HCT116 (cell line): ENCODE measurements around the gene CBX8. TPM values are rescaled to one million over a fixed set of nuclear protein-coding genes. Genes with fewer than 3 reads are reported as not detected.

Experiments used
- ATAC-seq: fragments of 200-7000 bp; cut with Tn5 transposase; 2 replicates; pipeline ENCODE4 v1.9.1; 2020; ENCODE audit warnings: mild to moderate bottlenecking, moderate library complexity
- BruUV-seq: library from RNA; stranded (reverse); fragments of 400-500 nt; replicated peaks from 2 replicates; lab custom pipeline; 2021; lab: Mats Ljungman, UMichigan
- CTCF ChIA-PET: fragments of 300-600 bp; sonication (Branson Sonifier 250); formaldehyde crosslinking; loops from one replicate; lab custom pipeline; 2021; ENCODE audit warnings: antibody characterized with exemption; lab: Charles Lee
- POLR2A ChIA-PET: fragments of 300-600, 350-600 bp; sonication (Branson Sonifier 250); formaldehyde crosslinking; loops from one replicate; lab custom pipeline; 2021; ENCODE audit warnings: antibody characterized with exemption; lab: Charles Lee
- RAD21 ChIA-PET, 2 experiments: fragments of 300-600 bp; sonication (Branson Sonifier 250); formaldehyde crosslinking; loops; one replicate each; lab custom pipeline; 2023; ENCODE audit warnings: low total read pairs in 2 of 2; ENCODE audit not compliant: uncharacterized antibody in 2 of 2, unreplicated experiment in 2 of 2, low non-redundant PET in 1 of 2; lab: Charles Lee
- DNase-seq: peaks from one replicate; pipeline ENCODE4 v3.0.0-alpha.2; 2010; ENCODE audit warnings: low read depth, low spot score
- H2AFZ ChIP-seq: fragments of 200-600 bp; shearing (Covaris generic), sonication (generic); 2 replicates; pipeline ENCODE4 v1.6.1; 2017; ENCODE audit warnings: low read depth, mixed run types, mixed read lengths, antibody characterized with exemption, low read length; ENCODE audit not compliant: poor library complexity, severe bottlenecking
- H3K27ac ChIP-seq: 2 replicates; pipeline ENCODE4 v1.5.1; 2012; ENCODE audit warnings: low read depth, low read length
- H3K27me3 ChIP-seq: fragments of 200-600 bp; sonication (generic); 2 replicates; pipeline ENCODE4 v1.6.1; 2016; ENCODE audit warnings: mixed run types, low read length, mixed read lengths; ENCODE audit not compliant: insufficient read depth
- H3K36me3 ChIP-seq, 2 experiments: fragments of 200-500 bp in 1 of 2; fragments of 200-600 bp in 1 of 2; sonication (Bioruptor generic) in 1 of 2; sonication (generic) in 1 of 2; 2 replicates each; pipeline versions ENCODE4 v1.5.1 to v1.6.1; 2014 to 2016; ENCODE audit warnings: low read length in 2 of 2, inconsistent platforms in 1 of 2, mixed read lengths in 1 of 2, mixed run types in 1 of 2; ENCODE audit not compliant: insufficient read depth in 2 of 2, control insufficient read depth in 1 of 2
- H3K4me1 ChIP-seq, 2 experiments: fragments of 200-600 bp in 1 of 2; sonication (generic) in 1 of 2; 2 replicates each; pipeline versions ENCODE4 v1.5.1 to v1.6.1; 2012 to 2017; ENCODE audit warnings: low read length in 2 of 2, inconsistent platforms in 1 of 2, mild to moderate bottlenecking in 1 of 2, mixed read lengths in 1 of 2, mixed run types in 1 of 2, moderate library complexity in 1 of 2; ENCODE audit not compliant: insufficient read depth in 2 of 2, control insufficient read depth in 1 of 2
- H3K4me2 ChIP-seq: fragments of 200-600 bp; sonication (generic); 2 replicates; pipeline ENCODE4 v1.6.1; 2017; ENCODE audit warnings: mixed run types, low read length, mixed read lengths
- H3K4me3 ChIP-seq, 2 experiments: fragments of 200-600 bp in 1 of 2; sonication (generic) in 1 of 2; replicated peaks in 1 of 2; 2 replicates each; pipeline ENCODE4 v1.5.1; 2011 to 2016; ENCODE audit warnings: low read length in 2 of 2, control low read depth in 1 of 2, low read depth in 1 of 2, mild to moderate bottlenecking in 1 of 2, mixed read lengths in 1 of 2, mixed run types in 1 of 2
- H3K79me2 ChIP-seq: fragments of 200-600 bp; sonication (generic); 2 replicates; pipeline ENCODE4 v1.6.1; 2017; ENCODE audit warnings: mild to moderate bottlenecking, mixed run types, low read length, moderate library complexity, mixed read lengths; ENCODE audit not compliant: insufficient read depth
- H3K9ac ChIP-seq: fragments of 200-600 bp; sonication (generic); 2 replicates; pipeline ENCODE4 v1.6.1; 2016; ENCODE audit warnings: low read length, mixed read lengths
- H3K9me2 ChIP-seq: fragments of 200-600 bp; sonication (generic), shearing (Covaris generic); 2 replicates; pipeline ENCODE4 v1.6.1; 2017; ENCODE audit warnings: mixed run types, mild to moderate bottlenecking, moderate library complexity; ENCODE audit not compliant: insufficient read depth
- H3K9me3 ChIP-seq, 2 experiments: fragments of 200-500 bp in 1 of 2; fragments of 200-600 bp in 1 of 2; sonication (Bioruptor generic) in 1 of 2; sonication (generic) in 1 of 2; 2 replicates each; pipeline ENCODE4 v1.6.1; 2014 to 2017; ENCODE audit warnings: low read length in 2 of 2, mixed read lengths in 2 of 2, inconsistent platforms in 1 of 2, low read depth in 1 of 2, mild to moderate bottlenecking in 1 of 2, mixed run types in 1 of 2, moderate library complexity in 1 of 2; ENCODE audit not compliant: control insufficient read depth in 1 of 2, insufficient read depth in 1 of 2
- H4K20me1 ChIP-seq: fragments of 200-600 bp; sonication (generic), shearing (Covaris generic); 2 replicates; pipeline ENCODE4 v1.6.1; 2017; ENCODE audit warnings: mixed run types, mild to moderate bottlenecking, moderate library complexity; ENCODE audit not compliant: insufficient read depth
- CEBPB ChIP-seq: IDR thresholded peaks from 2 replicates; pipeline ENCODE4 v1.6.1; 2012; ENCODE audit warnings: low read depth
- EGR1 ChIP-seq: IDR thresholded peaks from 2 replicates; pipeline ENCODE4 v1.6.1; 2012; ENCODE audit warnings: low read depth
- ELF1 ChIP-seq: IDR thresholded peaks from 2 replicates; pipeline ENCODE4 v1.6.1; 2012; ENCODE audit warnings: low read depth, borderline replicate concordance
- FOSL1 ChIP-seq: IDR thresholded peaks from 2 replicates; pipeline ENCODE4 v1.6.1; 2012; ENCODE audit warnings: low read depth
- POLR2A ChIP-seq: IDR thresholded peaks from 2 replicates; pipeline ENCODE4 v1.7.0; 2011; ENCODE audit warnings: borderline replicate concordance; ENCODE audit not compliant: insufficient read depth, insufficient read length; ENCODE audit errors: extremely low read depth
- POLR2AphosphoS5 ChIP-seq: IDR thresholded peaks from 2 replicates; pipeline ENCODE4 v1.6.1; 2011; ENCODE audit warnings: mild to moderate bottlenecking, low read depth, low read length, moderate library complexity
- SP1 ChIP-seq: IDR thresholded peaks from 2 replicates; pipeline ENCODE4 v1.6.1; 2012; ENCODE audit warnings: low read depth
- SRF ChIP-seq: IDR thresholded peaks from 2 replicates; pipeline ENCODE4 v1.6.1; 2012; ENCODE audit warnings: low read depth
- YY1 ChIP-seq: IDR thresholded peaks from 2 replicates; pipeline ENCODE4 v1.6.1; 2011; ENCODE audit warnings: low read length, low read depth, moderate library complexity, mild to moderate bottlenecking; ENCODE audit not compliant: insufficient replicate concordance; ENCODE audit errors: extremely low read depth
- ZFX ChIP-seq: fragments of 450-650 bp; IDR thresholded peaks from 2 replicates; pipeline ENCODE4 v1.6.1; 2017
- ZNF274 ChIP-seq: fragments of 200-500 bp; sonication (Bioruptor generic); IDR thresholded peaks from 2 replicates; pipeline ENCODE4 v1.6.1; 2014; ENCODE audit warnings: mild to moderate bottlenecking, low read depth, low read length, inconsistent platforms
- intact Hi-C: fragments of 100-400 bp; cut with micrococcal nuclease; formaldehyde crosslinking; loops from 2 replicates; pipeline ENCODE4 v1.10.0; 2022
- total RNA-seq: library from RNA; stranded (reverse); gene quantifications from one replicate; pipeline ENCODE4 v1.2.1, GENCODE V29; 2021; ENCODE audit not compliant: unreplicated experiment
- TF ChIP-seq, protein P1 (sequence below), 3 experiments: fragments of 200-600 bp in 1 of 3; sonication (generic) in 1 of 3; IDR thresholded peaks in 2 of 3; conservative IDR thresholded peaks in 1 of 3; 2 replicates each; pipeline ENCODE4 v1.5.1; 2012 to 2017; ENCODE audit warnings: low read depth in 2 of 3, low read length in 2 of 3, antibody characterized with exemption in 1 of 3, borderline replicate concordance in 1 of 3, control low read depth in 1 of 3, mild to moderate bottlenecking in 1 of 3, mixed read lengths in 1 of 3, mixed run types in 1 of 3, moderate library complexity in 1 of 3; ENCODE audit not compliant: insufficient read depth in 1 of 3
- TF ChIP-seq, protein P2 (sequence below): IDR thresholded peaks from 2 replicates; pipeline ENCODE4 v1.6.1; 2011; ENCODE audit warnings: mild to moderate bottlenecking, low read length, moderate library complexity; ENCODE audit not compliant: insufficient replicate concordance; ENCODE audit errors: extremely low read depth
- TF ChIP-seq, protein P3 (sequence below): IDR thresholded peaks from 2 replicates; pipeline ENCODE4 v1.6.1; 2012
- TF ChIP-seq, protein P4 (sequence below): IDR thresholded peaks from 2 replicates; pipeline ENCODE4 v1.6.1; 2012

CBX8 gene
- total RNA-seq, 1 experiment from 2014 or later: 29.0 TPM

DNA sequence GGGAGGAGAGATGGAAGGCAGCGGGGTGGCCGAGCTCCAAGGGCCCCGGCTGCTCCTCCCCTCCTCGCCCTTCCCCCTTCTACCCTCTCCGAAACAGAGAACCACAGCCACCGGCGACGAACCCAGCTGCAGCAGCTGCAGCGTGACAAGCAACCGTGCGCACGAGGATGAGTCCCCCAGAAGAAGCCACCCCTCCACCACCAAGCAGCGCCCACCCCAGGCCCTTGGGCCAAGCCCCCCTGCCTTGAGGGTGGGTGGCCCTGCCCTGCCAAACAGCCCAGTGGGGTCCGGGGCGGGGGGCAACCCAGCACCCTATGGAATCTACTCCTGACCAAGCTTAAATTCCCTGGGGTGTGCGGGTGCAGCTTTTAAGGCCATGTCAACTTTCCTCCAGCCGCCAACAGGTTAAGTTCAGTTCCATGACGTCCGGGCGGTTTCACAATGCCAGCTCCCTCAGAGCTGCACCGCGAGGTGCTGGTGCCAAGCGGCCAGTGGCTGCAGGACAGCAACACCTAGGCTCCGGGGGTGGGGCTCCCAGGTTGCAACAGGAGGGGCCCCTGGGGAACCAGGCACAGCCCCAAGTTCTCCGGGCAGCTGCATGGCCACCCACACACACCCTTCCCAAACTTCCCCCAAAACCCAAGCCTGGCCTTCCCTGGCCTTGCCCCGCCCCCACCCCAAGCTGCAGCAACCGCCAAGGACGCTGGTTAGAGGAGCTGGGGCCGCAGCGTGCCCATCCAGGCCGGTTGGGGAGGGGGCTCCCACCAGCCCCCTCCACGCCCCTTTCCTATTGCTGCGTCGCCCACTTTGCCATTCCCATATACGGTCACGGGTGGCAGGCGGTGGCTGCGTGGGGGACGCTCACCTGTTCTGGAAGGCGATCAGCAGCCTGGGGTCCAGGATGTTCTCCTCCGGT is 40.4 kb upstream of the CBX8 start (continued):
- TF ChIP-seq, protein P1, sequence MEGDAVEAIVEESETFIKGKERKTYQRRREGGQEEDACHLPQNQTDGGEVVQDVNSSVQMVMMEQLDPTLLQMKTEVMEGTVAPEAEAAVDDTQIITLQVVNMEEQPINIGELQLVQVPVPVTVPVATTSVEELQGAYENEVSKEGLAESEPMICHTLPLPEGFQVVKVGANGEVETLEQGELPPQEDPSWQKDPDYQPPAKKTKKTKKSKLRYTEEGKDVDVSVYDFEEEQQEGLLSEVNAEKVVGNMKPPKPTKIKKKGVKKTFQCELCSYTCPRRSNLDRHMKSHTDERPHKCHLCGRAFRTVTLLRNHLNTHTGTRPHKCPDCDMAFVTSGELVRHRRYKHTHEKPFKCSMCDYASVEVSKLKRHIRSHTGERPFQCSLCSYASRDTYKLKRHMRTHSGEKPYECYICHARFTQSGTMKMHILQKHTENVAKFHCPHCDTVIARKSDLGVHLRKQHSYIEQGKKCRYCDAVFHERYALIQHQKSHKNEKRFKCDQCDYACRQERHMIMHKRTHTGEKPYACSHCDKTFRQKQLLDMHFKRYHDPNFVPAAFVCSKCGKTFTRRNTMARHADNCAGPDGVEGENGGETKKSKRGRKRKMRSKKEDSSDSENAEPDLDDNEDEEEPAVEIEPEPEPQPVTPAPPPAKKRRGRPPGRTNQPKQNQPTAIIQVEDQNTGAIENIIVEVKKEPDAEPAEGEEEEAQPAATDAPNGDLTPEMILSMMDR (IDR thresholded peaks at IDR 0.05 in 2 of 3, conservative IDR thresholded peaks at IDR 0.05 in 1 of 3; ENCODE audit: borderline replicate concordance in 1 of 3, insufficient read depth in 1 of 3, low read depth in 2 of 3, low read length in 2 of 3): 0 out of 6 replicates have a peak, but pooled peaks of 1 of the 3 experiments have one; percentile 32
- peak; percentile 66 for TF ChIP-seq POLR2AphosphoS5
- TF ChIP-seq FOSL1: no peak

DNA sequence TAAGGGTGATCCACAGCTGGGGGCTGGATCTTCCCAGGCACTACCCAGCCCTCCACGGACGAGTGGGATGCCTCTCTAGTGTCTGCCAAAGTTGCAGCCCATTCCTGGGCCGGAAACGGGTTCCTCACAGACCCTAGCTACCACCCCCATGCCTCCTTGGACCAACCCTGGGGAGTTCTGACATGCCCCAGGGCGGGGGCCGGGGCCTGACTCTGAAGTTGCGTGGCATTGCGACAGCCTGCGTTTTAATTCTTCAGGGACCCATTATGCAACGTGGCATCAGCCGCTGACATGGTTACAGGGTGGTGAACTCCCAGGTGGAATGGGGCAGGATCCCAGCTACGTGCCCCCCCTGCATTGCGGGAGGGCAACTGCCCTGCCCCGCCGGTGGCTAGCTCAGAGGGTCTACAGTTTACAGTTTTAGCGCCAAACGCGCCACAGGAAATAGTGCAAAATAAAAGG is 39.7 kb upstream of the CBX8 start:
- H2AFZ ChIP-seq: no peak overlapping the region
- H3K4me1 ChIP-seq: peaks cover 44 to 73% of the 10 kb centered on the region in 2 experiments
- peak overlapping the region; percentile 79; the same call in 1 of the 2 replicates for H3K9ac ChIP-seq
- DNase-seq: no peak
- ChIA-PET POLR2A (interaction anchor here (0.6 to 1.6 kb wide), 8 partner anchors 8 to 85 kb away, joined by 3 to 7 read pairs (median 4); partner anchors contain the start of gene CBX8), RAD21 (interaction anchor here in 1 of 2 experiments (0.8 to 1.1 kb wide), 2 partner anchors 79 to 90 kb away, joined by 3 to 5 read pairs; no protein-coding TSS in a partner anchor), CTCF (interaction anchor here (1.0 to 3.0 kb wide), 8 partner anchors 9 to 172 kb away, joined by 3 to 18 read pairs (median 5); no protein-coding TSS in a partner anchor)
- BruUV-seq: no TSS peak
- H4K20me1 ChIP-seq: peaks cover 4% of the 10 kb centered on the region; the same call in 1 of the 2 replicates
- intact Hi-C loops: no loop called here
- H3K27ac ChIP-seq: peak overlapping the region; percentile 94; the same call in 1 of the 2 replicates
- no peaks in the 10 kb centered on the region for H3K27me3 ChIP-seq
- no peaks in the 10 kb centered on the region for H3K9me3 ChIP-seq
- peaks cover 9 to 18% of the 10 kb centered on the region in 2 experiments; a peak in 2 of 4 replicates for H3K36me3 ChIP-seq
- no peaks in the 10 kb centered on the region for H3K9me2 ChIP-seq
- peaks cover 52% of the 10 kb centered on the region for H3K79me2 ChIP-seq
- no peak overlapping the region for H3K4me3 ChIP-seq
- no peak for ATAC-seq
- peak overlapping the region; percentile 94 for H3K4me2 ChIP-seq
- TF ChIP-seq SRF: no peak
- no peak for TF ChIP-seq POLR2A
- no peak for TF ChIP-seq SP1
- TF ChIP-seq POLR2AphosphoS5: no peak
- no peak for TF ChIP-seq EGR1
- TF ChIP-seq, protein P2, sequence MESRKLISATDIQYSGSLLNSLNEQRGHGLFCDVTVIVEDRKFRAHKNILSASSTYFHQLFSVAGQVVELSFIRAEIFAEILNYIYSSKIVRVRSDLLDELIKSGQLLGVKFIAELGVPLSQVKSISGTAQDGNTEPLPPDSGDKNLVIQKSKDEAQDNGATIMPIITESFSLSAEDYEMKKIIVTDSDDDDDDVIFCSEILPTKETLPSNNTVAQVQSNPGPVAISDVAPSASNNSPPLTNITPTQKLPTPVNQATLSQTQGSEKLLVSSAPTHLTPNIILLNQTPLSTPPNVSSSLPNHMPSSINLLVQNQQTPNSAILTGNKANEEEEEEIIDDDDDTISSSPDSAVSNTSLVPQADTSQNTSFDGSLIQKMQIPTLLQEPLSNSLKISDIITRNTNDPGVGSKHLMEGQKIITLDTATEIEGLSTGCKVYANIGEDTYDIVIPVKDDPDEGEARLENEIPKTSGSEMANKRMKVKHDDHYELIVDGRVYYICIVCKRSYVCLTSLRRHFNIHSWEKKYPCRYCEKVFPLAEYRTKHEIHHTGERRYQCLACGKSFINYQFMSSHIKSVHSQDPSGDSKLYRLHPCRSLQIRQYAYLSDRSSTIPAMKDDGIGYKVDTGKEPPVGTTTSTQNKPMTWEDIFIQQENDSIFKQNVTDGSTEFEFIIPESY: no peak
- TF ChIP-seq CEBPB: no peak
- TF ChIP-seq YY1: no peak
- TF ChIP-seq ZNF274: no peak
- TF ChIP-seq, protein P3, sequence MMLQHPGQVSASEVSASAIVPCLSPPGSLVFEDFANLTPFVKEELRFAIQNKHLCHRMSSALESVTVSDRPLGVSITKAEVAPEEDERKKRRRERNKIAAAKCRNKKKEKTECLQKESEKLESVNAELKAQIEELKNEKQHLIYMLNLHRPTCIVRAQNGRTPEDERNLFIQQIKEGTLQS: no peak
- TF ChIP-seq, protein P1 (IDR thresholded peaks at IDR 0.05 in 2 of 3, conservative IDR thresholded peaks at IDR 0.05 in 1 of 3; ENCODE audit: borderline replicate concordance in 1 of 3, insufficient read depth in 1 of 3, low read depth in 2 of 3, low read length in 2 of 3): no peak
- TF ChIP-seq, protein P4, sequence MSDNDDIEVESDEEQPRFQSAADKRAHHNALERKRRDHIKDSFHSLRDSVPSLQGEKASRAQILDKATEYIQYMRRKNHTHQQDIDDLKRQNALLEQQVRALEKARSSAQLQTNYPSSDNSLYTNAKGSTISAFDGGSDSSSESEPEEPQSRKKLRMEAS: no peak
- TF ChIP-seq ZFX: no peak
- no peak for TF ChIP-seq ELF1
